Activated CD4-positive, alpha-beta memory T cell treated with anti-CD3 and anti-CD28 coated beads for 36 hours (primary cell): ENCODE measurements around the gene GFRAL. TPM values are rescaled to one million over a fixed set of nuclear protein-coding genes. Genes with fewer than 3 reads are reported as not detected.

Experiments
- CTCF ChIA-PET: fragments of 350-600 bp; sonication (Branson Sonifier 250); formaldehyde crosslinking; loops from one replicate; lab custom pipeline; 2021; ENCODE audit warnings: antibody characterized with exemption, inconsistent platforms; lab: Charles Lee
- POLR2A ChIA-PET: fragments of 350-600 bp; sonication (Branson Sonifier 250); formaldehyde crosslinking; loops from one replicate; lab custom pipeline; 2021; ENCODE audit warnings: antibody characterized with exemption; lab: Charles Lee
- DNase-seq: peaks from one replicate; pipeline ENCODE4 v3.0.0-alpha.2; 2020
- H3K27ac Mint-ChIP-seq: one replicate; pipeline ENCODE4 v1.8.0; 2021; ENCODE audit warnings: mixed read lengths
- H3K27me3 Mint-ChIP-seq: one replicate; pipeline ENCODE4 v1.8.0; 2021; ENCODE audit warnings: mixed read lengths
- H3K36me3 Mint-ChIP-seq: one replicate; pipeline ENCODE4 v1.8.0; 2021; ENCODE audit warnings: mixed read lengths
- H3K4me1 Mint-ChIP-seq: one replicate; pipeline ENCODE4 v1.8.0; 2021; ENCODE audit warnings: low read depth, mixed read lengths
- H3K4me3 Mint-ChIP-seq: one replicate; pipeline ENCODE4 v1.8.0; 2021; ENCODE audit warnings: mild to moderate bottlenecking, mixed read lengths
- H3K9me3 Mint-ChIP-seq: one replicate; pipeline ENCODE4 v1.8.0; 2021; ENCODE audit warnings: mixed read lengths
- intact Hi-C: fragments of 100-400 bp; cut with micrococcal nuclease; formaldehyde crosslinking; loops from one replicate; pipeline ENCODE4 v1.15.1; 2023
- total RNA-seq, 2 experiments: library from RNA; stranded (reverse); gene quantifications; one replicate each; pipeline ENCODE4 v1.2.3, GENCODE V29; 2021

The GFRAL gene
- total RNA-seq, 2 experiments from 2014 or later: not detected

- no peaks in the 10 kb centered on the region for H3K27me3 Mint-ChIP-seq
- H3K4me3 Mint-ChIP-seq: no peak overlapping the region
- intact Hi-C loops: no loop called here
- no peak overlapping the region for H3K27ac Mint-ChIP-seq
- ChIA-PET CTCF (no interaction called here), POLR2A (no interaction called here)
- DNase-seq: no peak
- H3K9me3 Mint-ChIP-seq: peaks cover 5% of the 10 kb centered on the region
- H3K36me3 Mint-ChIP-seq: no peaks in the 10 kb centered on the region
- no peaks in the 10 kb centered on the region for H3K4me1 Mint-ChIP-seq
Measured at GRCh38 chr6:55443238-55444134, 116.2 kb downstream of the GFRAL start.

- DNase-seq: no peak
- no peak overlapping the region for H3K4me3 Mint-ChIP-seq
- H3K27me3 Mint-ChIP-seq: no peaks in the 10 kb centered on the region
- ChIA-PET CTCF (no interaction called here), POLR2A (no interaction called here)
- H3K36me3 Mint-ChIP-seq: no peaks in the 10 kb centered on the region
- no peak overlapping the region for H3K27ac Mint-ChIP-seq
- intact Hi-C loops: loop anchor here (5.0 kb wide), 1 partner anchor 442 kb away; no protein-coding TSS in a partner anchor
- H3K9me3 Mint-ChIP-seq: peaks cover 5% of the 10 kb centered on the region
- H3K4me1 Mint-ChIP-seq: no peaks in the 10 kb centered on the region
Measured at GRCh38 chr6:55445648-55446204, 118.5 kb downstream of the GFRAL start.

GRCh38 chr6:55447891-55448290 is 120.6 kb downstream of the GFRAL start:
- H3K27me3 Mint-ChIP-seq: no peaks in the 10 kb centered on the region
- CTCF ChIA-PET: no interaction called here
- H3K27ac Mint-ChIP-seq: no peak overlapping the region
- DNase-seq: no peak
- H3K36me3 Mint-ChIP-seq: no peaks in the 10 kb centered on the region
- H3K4me1 Mint-ChIP-seq: no peaks in the 10 kb centered on the region
- H3K9me3 Mint-ChIP-seq: peaks cover 8% of the 10 kb centered on the region
- H3K4me3 Mint-ChIP-seq: no peak overlapping the region
- intact Hi-C loops: loop anchor here (5.0 kb wide), 1 partner anchor 439 kb away; no protein-coding TSS in a partner anchor
- POLR2A ChIA-PET: no interaction called here

GRCh38 chr6:55448451-55448850 is 121.2 kb downstream of the GFRAL start:
- no peak overlapping the region for H3K27ac Mint-ChIP-seq
- POLR2A ChIA-PET: no interaction called here
- CTCF ChIA-PET: no interaction called here
- H3K9me3 Mint-ChIP-seq: peaks cover 8% of the 10 kb centered on the region
- no peaks in the 10 kb centered on the region for H3K4me1 Mint-ChIP-seq
- no peaks in the 10 kb centered on the region for H3K36me3 Mint-ChIP-seq
- no peak overlapping the region for H3K4me3 Mint-ChIP-seq
- no peak for DNase-seq
- H3K27me3 Mint-ChIP-seq: no peaks in the 10 kb centered on the region
- intact Hi-C loops: loop anchor here (5.0 kb wide), 1 partner anchor 439 kb away; no protein-coding TSS in a partner anchor

GRCh38 chr6:55449225-55449624 is 122.0 kb downstream of the GFRAL start:
- no peak overlapping the region for H3K27ac Mint-ChIP-seq
- CTCF ChIA-PET: no interaction called here
- POLR2A ChIA-PET: no interaction called here
- intact Hi-C loops: loop anchor here (5.0 kb wide), 1 partner anchor 438 kb away; no protein-coding TSS in a partner anchor
- peaks cover 10% of the 10 kb centered on the region for H3K9me3 Mint-ChIP-seq
- H3K36me3 Mint-ChIP-seq: no peaks in the 10 kb centered on the region
- H3K27me3 Mint-ChIP-seq: no peaks in the 10 kb centered on the region
- H3K4me3 Mint-ChIP-seq: no peak overlapping the region
- no peak for DNase-seq
- no peaks in the 10 kb centered on the region for H3K4me1 Mint-ChIP-seq

- H3K9me3 Mint-ChIP-seq: peaks cover 8% of the 10 kb centered on the region
- no peaks in the 10 kb centered on the region for H3K27me3 Mint-ChIP-seq
- no peak overlapping the region for H3K27ac Mint-ChIP-seq
- intact Hi-C loops: no loop called here
- ChIA-PET POLR2A (no interaction called here), CTCF (no interaction called here)
- no peaks in the 10 kb centered on the region for H3K4me1 Mint-ChIP-seq
- H3K4me3 Mint-ChIP-seq: no peak overlapping the region
- no peak for DNase-seq
- H3K36me3 Mint-ChIP-seq: no peaks in the 10 kb centered on the region
Measured at GRCh38 chr6:55450005-55450404, 122.7 kb downstream of the GFRAL start.

Other genes with a start within 250 kb of the GFRAL start
- not detected for gene HCRTR2, start 153.0 kb upstream of the GFRAL start, total RNA-seq